Thymus (tissue), 11 donors: ENCODE measurements around the gene DGKG. TPM values are rescaled to one million over a fixed set of nuclear protein-coding genes. Genes with fewer than 3 reads are reported as not detected.

Experiments
- DNase-seq, 9 donors: peaks; one replicate each; pipeline ENCODE4 v3.0.0-alpha.2; 2013; ENCODE audit warnings: low spot score in 9 of 9, low read depth in 6 of 9, missing footprints in 1 of 9
- H3K27ac ChIP-seq, 2 donors: one replicate each; pipeline ENCODE4 v1.5.1; 2013; ENCODE audit warnings: control low read depth in 1 of 2, low read depth in 1 of 2, low read length in 1 of 2, mild to moderate bottlenecking in 1 of 2, moderate library complexity in 1 of 2
- H3K27me3 ChIP-seq, 2 donors: one replicate each; pipeline ENCODE4 v1.5.1; 2013; ENCODE audit warnings: low read length in 1 of 2; ENCODE audit not compliant: control insufficient read depth in 2 of 2, insufficient read depth in 1 of 2
- H3K36me3 ChIP-seq, 2 donors: one replicate each; pipeline ENCODE4 v1.5.1; 2013; ENCODE audit warnings: low read length in 1 of 2, mild to moderate bottlenecking in 1 of 2, moderate library complexity in 1 of 2; ENCODE audit not compliant: control insufficient read depth in 2 of 2, insufficient read depth in 2 of 2
- H3K4me1 ChIP-seq, 2 donors: one replicate each; pipeline ENCODE4 v1.5.1; 2013; ENCODE audit warnings: low read length in 2 of 2; ENCODE audit not compliant: control insufficient read depth in 2 of 2, insufficient read depth in 2 of 2
- H3K4me3 ChIP-seq, 2 donors: one replicate each; pipeline ENCODE4 v1.5.1; 2013; ENCODE audit warnings: low read length in 2 of 2, control low read depth in 1 of 2, mild to moderate bottlenecking in 1 of 2
- H3K9me3 ChIP-seq, 2 donors: one replicate each; pipeline ENCODE4 v1.5.1; 2013; ENCODE audit warnings: low read length in 1 of 2, mild to moderate bottlenecking in 1 of 2; ENCODE audit not compliant: control insufficient read depth in 2 of 2, insufficient read depth in 1 of 2
- WGBS: extraction: QIAGEN DNeasy Blood & Tissue Kit; methylation state at CpG from one replicate; pipeline ENCODE4 v1.1.7; 2013; 5-methylcytosine and 5-hydroxymethylcytosine counted together
- polyA plus RNA-seq: library from polyadenylated mRNA; stranded (reverse); fragments of 200-250 nt; gene quantifications from one replicate; pipeline ENCODE4 v1.2.3, GENCODE V29; 2013
- total RNA-seq: library from RNA; stranded (reverse); fragments of 120-200 nt; gene quantifications from one replicate; pipeline ENCODE4 v1.2.4, GENCODE V29; 2013
- donor health status: healthy.

Gene DGKG
- total and polyA plus RNA-seq, 2 donors: 1.1 to 1.6 TPM

DNA sequence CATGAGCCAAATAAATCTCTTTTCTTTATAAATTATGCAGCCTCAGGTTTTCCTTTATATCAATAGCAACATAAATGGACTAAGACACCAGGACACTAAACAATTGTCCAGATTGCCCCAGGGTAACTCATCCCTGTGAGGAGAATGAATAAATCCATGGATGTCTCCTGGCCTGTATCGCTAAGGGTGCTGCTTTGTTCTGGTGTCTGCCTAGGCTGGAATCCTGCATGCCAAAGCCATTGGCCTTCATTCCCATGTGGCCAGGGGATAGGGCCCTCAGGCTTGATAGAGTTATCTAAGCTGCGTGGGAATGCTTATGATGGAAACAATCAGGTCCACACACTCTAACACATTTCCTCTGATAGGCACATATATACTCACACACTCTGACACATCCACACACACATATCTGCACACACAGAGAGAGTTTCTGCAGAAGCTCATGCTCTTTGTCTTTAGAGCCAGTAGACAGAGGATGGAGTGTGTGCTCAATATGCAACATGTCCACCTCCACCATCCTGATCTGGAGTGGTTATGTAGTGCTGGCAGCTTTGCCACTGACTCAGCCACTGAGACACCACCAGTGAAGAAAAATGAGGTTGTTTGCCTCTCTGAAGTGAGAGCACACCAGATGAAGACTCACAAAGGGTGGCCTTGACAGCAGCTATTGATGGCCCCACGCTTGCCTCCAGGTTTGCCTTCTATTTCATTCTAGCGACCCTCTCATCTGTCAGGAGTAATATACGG, 24.0 kb upstream of the DGKG start:
- no peaks in the 10 kb centered on the region for H3K36me3 ChIP-seq
- no peaks in the 10 kb centered on the region for H3K9me3 ChIP-seq
- DNase-seq: no peak
- H3K27ac ChIP-seq: no peak overlapping the region
- H3K27me3 ChIP-seq: peaks cover 0 to 2% of the 10 kb centered on the region in 2 donors
- no peaks in the 10 kb centered on the region for H3K4me1 ChIP-seq
- 97% methylated on average over 5 of the region's 5 CpGs for WGBS
- no peak overlapping the region for H3K4me3 ChIP-seq

DNA sequence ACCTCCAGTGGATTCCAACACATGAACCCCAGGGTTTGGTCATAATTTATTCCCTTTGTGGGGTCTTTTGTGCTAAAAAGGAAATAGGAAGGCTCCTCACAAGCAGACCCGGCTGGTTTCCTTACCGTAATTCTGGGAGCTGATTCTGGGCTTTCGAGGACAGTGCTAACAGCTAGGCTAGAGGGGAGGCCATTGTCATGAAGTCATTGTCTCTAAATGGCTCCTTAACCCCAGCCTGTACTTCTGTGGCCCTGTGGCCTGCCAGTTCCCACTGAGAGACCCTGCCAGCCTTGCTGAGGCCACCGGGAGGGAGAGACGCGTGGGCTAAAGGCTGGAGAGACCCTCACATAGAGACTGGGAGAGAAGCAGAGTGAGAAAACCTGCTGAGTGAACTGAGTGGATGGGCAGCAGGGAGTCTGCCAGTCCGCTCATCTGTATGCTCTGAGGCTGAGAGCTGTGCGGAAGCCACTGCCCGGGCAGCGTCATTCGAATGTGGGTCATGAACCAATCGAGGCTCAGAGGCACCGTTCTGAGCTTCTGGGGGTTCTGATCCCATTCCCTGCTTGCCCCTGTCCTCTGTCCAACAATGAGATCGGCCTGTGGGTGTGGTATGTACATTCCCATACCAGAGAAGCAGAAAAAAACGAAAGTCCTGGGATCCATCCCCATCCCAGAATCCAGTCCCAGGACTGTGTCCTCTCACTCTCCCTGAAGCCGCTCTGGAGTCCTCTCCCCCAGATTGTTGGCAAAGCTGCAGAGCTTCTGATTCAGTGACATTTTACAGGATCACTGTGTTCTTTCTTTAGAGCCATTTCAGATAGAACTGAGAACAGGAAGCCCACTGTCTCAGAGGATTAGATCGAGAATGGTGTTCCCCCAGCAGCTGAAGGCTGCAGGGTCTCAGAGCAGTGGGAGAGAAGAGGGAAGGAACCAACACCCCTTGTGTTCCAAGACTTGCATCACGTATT, 21.3 kb upstream of the DGKG start:
- H3K36me3 ChIP-seq: no peaks in the 10 kb centered on the region
- H3K27ac ChIP-seq: no peak overlapping the region
- no peaks in the 10 kb centered on the region for H3K9me3 ChIP-seq
- 94% methylated on average over 18 of the region's 18 CpGs for WGBS
- H3K27me3 ChIP-seq: peaks cover 0 to 2% of the 10 kb centered on the region in 2 donors
- no peak overlapping the region for H3K4me3 ChIP-seq
- H3K4me1 ChIP-seq: no peaks in the 10 kb centered on the region
- DNase-seq: no peak

DNA sequence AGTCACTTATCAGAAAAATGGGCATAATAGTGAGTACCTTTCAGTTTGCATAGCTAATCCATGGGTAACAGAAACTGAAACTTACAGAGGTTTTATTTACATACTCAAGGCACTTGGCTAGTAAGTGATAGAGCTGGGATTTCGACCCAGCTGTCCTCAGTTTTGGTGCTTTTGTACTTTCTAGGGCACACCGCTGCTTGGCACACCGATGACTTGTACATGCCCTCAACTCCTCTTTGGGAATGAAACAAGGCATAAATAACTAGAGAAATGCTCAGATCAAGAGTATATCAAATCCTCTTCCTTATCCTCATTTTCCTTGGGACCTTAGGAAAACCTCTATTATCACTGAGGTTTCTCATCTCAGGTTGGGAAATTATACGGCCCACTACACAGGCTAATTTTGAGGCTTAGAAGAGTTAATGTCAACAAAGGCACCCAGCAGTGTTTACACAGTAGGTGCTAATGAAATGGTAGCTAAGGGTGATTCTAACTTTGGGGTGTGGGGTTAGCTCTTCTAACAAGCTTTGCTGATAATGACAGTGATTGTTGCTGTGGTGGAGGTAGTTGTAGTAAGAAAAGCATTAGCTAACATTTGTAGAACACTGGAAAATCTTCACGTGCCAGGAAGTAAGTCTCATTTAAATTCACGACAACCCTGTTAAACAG, 20.3 kb upstream of the DGKG start:
- Histone ChIP-seq H3K9me3 (no peaks in the 10 kb centered on the region), H3K27ac (no peak overlapping the region), H3K4me1 (no peaks in the 10 kb centered on the region), H3K27me3 (peaks cover 0 to 2% of the 10 kb centered on the region in 2 donors), H3K4me3 (no peak overlapping the region), H3K36me3 (no peaks in the 10 kb centered on the region)
- WGBS: 97% methylated on average over 6 of the region's 6 CpGs
- DNase-seq: no peak

DNA sequence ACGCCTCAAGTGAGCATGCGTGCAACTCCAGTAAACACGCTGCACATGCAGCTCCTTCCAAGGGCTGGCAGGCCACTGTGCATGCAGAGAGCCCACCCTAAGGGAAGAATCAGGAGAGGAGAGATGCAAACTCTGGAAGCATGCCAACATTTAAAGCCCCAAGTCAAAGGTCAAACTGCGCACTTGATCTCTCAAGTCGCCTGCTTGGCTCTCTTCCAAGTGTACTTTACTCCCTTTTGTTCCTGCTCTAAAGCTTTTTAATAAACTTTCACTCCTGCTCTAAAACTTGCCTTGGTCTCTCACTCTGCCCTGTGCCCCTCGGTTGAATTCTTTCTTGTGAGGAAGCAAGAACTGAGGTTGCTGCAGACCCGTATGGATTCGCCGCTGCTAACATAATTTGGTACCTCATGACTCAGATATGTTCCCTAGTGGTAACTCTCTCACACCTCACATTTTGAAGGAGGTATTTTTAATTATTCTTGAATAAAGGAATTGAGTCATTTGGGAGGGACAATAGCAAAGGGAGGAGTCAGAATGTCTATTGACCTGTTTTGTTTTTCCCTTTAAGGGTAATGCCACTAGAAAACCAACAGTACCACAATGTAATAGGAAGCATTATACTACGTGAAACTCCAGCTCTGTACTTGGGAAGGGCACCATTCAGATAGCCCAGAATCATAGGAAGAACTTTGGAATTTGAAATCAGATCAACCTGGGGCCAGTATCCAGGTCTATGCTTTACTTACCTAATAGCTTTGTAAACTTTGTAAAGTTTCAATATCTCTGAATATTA, 19.6 kb upstream of the DGKG start:
- no peak for DNase-seq
- no peak overlapping the region for H3K27ac ChIP-seq
- WGBS: 97% methylated on average over 10 of the region's 10 CpGs
- no peaks in the 10 kb centered on the region for H3K4me1 ChIP-seq
- no peak overlapping the region for H3K4me3 ChIP-seq
- H3K9me3 ChIP-seq: no peaks in the 10 kb centered on the region
- H3K36me3 ChIP-seq: no peaks in the 10 kb centered on the region
- H3K27me3 ChIP-seq: peaks cover 0 to 2% of the 10 kb centered on the region in 2 donors

DNA sequence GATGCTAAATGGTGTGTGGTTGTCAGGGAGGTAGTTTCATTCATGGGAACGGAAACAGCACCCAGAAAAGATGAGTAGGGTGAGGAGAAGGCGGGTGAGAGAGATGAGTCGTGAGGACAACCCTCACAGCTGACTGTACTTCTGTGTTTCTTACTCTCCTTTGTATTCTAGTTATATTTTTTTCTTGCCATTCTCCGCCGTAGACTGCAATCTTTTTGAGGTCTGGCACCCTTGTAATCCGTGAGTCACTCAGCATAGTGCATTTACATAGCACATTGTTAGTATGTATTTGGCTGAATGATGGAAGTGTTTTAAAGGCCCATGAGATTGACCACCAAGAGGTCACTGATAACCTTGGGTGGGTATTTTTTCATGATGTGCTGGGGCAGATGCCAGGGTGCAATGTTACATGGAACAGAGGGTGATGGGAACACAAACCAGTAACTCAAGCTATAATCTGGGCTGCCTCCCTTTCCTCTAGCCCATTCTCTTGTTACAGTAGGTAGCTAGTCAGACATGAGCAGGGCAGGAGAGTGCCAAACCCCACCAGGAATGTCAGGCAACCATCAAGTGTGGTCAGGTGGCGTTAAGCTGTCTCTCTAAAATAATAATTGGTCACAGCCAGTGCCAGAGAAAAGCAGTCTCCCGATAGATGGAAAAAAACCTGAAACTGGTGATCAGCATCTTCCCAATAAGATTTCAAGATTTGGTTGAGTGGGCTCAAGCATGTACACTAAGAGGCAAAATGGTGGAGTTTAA, 18.8 kb upstream of the DGKG start:
- no peak for DNase-seq
- H3K4me3 ChIP-seq: no peak overlapping the region

DNA sequence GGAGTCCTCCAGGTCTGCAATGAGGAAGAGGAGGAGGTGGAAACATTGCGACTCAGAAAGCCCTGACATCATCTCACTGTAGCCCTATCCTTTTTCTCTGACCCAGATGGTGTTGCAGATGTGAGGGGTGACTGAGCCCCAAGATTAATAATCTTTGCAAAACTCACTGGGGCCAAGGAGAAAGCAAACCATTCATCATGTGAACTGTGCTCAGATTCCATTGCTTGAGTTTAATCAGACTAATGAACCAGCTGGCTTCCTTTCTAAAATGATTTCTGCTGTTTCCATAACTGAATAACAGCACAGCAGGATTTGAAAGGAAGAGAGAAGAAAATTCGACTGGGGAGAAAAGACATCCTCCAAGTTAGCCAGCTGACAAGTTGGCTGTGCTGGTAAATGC, 13.4 kb upstream of the DGKG start:
- no peaks in the 10 kb centered on the region for H3K36me3 ChIP-seq
- no peaks in the 10 kb centered on the region for H3K9me3 ChIP-seq
- no peak for DNase-seq
- peaks cover 0 to 6% of the 10 kb centered on the region in 2 donors for H3K27me3 ChIP-seq
- H3K4me1 ChIP-seq: no peaks in the 10 kb centered on the region
- 79% methylated on average over 2 of the region's 2 CpGs for WGBS
- H3K27ac ChIP-seq: no peak overlapping the region
- H3K4me3 ChIP-seq: no peak overlapping the region

More for the DNA sequence above, 18.8 kb upstream of the DGKG start:
- Histone ChIP-seq H3K27ac (no peak overlapping the region), H3K4me1 (no peaks in the 10 kb centered on the region), H3K27me3 (peaks cover 0 to 2% of the 10 kb centered on the region in 2 donors), H3K36me3 (no peaks in the 10 kb centered on the region), H3K9me3 (no peaks in the 10 kb centered on the region)
- WGBS: 95% methylated on average over 8 of the region's 8 CpGs

DNA sequence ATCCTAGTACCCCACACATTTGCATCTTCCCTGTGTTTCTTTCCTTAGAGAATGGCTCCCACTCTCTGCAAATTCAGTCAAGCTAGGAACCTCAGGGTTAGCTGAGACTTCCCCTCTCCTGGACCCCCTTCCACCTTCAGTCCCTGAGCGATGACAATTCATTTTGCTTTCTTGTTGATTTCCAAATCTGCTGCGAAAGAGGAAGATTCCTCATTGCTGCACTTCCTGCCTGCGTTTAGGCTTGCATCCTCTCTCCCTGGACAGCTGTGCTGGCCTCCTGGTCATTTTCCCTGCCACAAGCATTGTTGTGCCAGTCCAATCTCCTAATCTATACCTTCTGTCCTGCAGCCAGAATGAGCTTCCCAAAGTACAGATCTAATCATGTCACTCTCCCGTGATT, 12.3 kb upstream of the DGKG start:
- WGBS: 38% methylated on average over 4 of the region's 4 CpGs
- no peak overlapping the region for H3K27ac ChIP-seq
- no peaks in the 10 kb centered on the region for H3K36me3 ChIP-seq
- H3K9me3 ChIP-seq: no peaks in the 10 kb centered on the region
- peaks cover 0 to 6% of the 10 kb centered on the region in 2 donors for H3K27me3 ChIP-seq
- no peak for DNase-seq
- H3K4me3 ChIP-seq: no peak overlapping the region
- no peaks in the 10 kb centered on the region for H3K4me1 ChIP-seq

DNA sequence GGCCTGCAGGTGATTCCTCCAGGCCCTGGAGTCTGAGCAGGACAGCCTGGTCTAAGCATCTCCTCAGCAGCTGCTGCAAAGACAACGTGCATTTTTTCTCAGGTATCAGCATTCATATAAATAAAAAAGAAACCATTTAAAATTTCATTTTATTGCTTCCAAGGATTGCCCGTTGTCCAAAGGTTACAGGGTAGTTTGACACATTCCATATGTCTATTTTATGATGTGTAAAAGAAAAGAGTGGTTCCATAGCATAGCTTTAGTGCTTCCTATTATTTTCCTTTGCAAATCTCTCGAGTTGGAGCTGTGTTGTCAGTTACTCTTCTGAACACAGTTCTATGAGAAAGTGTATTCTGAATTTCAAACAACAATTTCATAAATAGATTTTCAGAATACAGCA, 7.2 kb upstream of the DGKG start:
- Histone ChIP-seq H3K27me3 (peaks cover 0 to 27% of the 10 kb centered on the region in 2 donors), H3K27ac (no peak overlapping the region), H3K4me3 (no peak overlapping the region), H3K9me3 (no peaks in the 10 kb centered on the region), H3K36me3 (no peaks in the 10 kb centered on the region), H3K4me1 (no peaks in the 10 kb centered on the region)
- WGBS: 90% methylated on average over 3 of the region's 3 CpGs
- DNase-seq: no peak
